ENCODE measurements around the gene DCC.
"Not testable (repeated sequence)": the region's sequence is repeated elsewhere in the genome, so short reads cannot be mapped to it uniquely, and the experiment has no call there.

Gene DCC

DNA sequence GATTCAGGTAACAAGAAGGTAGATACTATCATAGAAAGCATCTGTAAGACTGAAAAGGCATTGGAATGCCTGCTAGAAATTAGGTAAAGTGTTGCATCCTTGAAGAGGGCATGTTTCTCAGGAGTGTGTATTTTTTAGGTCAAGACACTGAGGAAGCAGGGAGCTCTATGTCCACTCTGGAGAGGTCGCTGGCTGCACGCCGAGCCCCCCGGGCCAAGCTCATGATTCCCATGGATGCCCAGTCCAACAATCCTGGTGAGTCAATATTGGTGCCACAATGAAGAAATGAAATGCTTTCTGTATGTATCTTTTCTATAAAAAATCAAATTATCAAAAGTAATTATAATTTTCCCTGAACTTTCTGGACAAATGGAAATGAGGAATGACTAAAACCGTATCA is 1127.8 kb downstream of the DCC start:
- Histone ChIP-seq H3K9me3 (ENCODE audit: control insufficient read depth, low read length) (no peaks in the 10 kb centered on the region), H3K27ac (ENCODE audit: low read depth, low read length, severe bottlenecking) (no peak overlapping the region), H3K4me1 (ENCODE audit: control insufficient read depth, insufficient read depth, low read length, poor library complexity, severe bottlenecking) (no peaks in the 10 kb centered on the region), H3K36me3 (ENCODE audit: control insufficient read depth, insufficient read depth, low read length) (no peaks in the 10 kb centered on the region), H3K4me3 (ENCODE audit: extremely low read depth, insufficient read depth, low read length, poor library complexity, severe bottlenecking) (no peak overlapping the region)
- WGBS, 2 experiments (ENCODE audit: insufficient coverage in 2 of 2) = 100% methylated on average over 3 to 4 of the region's 5 CpGs

DNA sequence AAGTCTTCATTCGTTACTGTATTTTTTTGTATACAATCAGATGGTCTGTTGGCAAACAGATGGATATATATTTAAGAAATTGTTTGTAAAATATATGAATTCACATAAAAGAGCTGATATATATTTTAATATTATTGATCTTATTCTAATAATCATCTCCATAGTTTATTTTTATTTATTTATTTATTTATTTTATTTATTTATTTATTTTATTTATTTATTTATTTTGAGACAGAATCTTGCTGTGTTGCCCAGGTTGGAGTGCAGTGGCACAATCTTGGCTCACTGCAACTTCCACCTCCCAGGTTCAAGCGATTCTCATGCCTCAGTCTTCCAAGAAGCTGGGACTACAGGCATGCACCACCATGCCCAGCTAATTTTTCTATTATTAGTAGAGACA is 1128.2 kb downstream of the DCC start:
- WGBS, 2 experiments (ENCODE audit: insufficient coverage in 2 of 2) = 100% methylated on average over 1 of the region's 2 CpGs; no CpG with 5 or more reads in 1 of the 2 experiments
- H3K4me1 ChIP-seq (ENCODE audit: control insufficient read depth, insufficient read depth, low read length, poor library complexity, severe bottlenecking); H3K27ac ChIP-seq (ENCODE audit: low read depth, low read length, severe bottlenecking); H3K4me3 ChIP-seq (ENCODE audit: extremely low read depth, insufficient read depth, low read length, poor library complexity, severe bottlenecking); H3K9me3 ChIP-seq (ENCODE audit: control insufficient read depth, low read length); H3K36me3 ChIP-seq (ENCODE audit: control insufficient read depth, insufficient read depth, low read length): not testable (repeated sequence)

DNA sequence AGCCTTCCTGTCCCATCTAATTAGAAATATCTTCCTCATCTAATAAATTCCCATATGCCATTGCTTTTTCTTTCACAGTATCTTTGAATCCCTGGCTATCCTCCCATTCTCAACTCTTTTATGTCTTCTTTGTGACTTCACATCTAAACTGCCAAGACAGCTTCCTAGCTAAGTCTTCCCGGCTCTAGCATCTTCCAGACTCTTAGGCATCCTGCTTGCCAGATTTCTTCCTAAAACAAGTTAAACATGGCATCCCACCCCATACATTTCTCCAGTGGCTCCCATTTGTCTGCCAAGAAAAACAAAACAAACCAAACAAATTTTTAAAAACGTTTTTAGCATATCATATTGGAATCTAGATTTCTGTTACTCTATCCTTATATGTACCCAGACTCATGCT is 1132.5 kb downstream of the DCC start:
- no peak overlapping the region for H3K27ac ChIP-seq (ENCODE audit: low read depth, low read length, severe bottlenecking)
- no peaks in the 10 kb centered on the region for H3K9me3 ChIP-seq (ENCODE audit: control insufficient read depth, low read length)
- 61 to 69% methylated on average over 2 of the region's 2 CpGs for WGBS, 2 experiments (ENCODE audit: insufficient coverage in 2 of 2)
- no peak overlapping the region for H3K4me3 ChIP-seq (ENCODE audit: extremely low read depth, insufficient read depth, low read length, poor library complexity, severe bottlenecking)
- H3K36me3 ChIP-seq (ENCODE audit: control insufficient read depth, insufficient read depth, low read length) = no peaks in the 10 kb centered on the region
- H3K4me1 ChIP-seq (ENCODE audit: control insufficient read depth, insufficient read depth, low read length, poor library complexity, severe bottlenecking) = no peaks in the 10 kb centered on the region

- no peaks in the 10 kb centered on the region for H3K36me3 ChIP-seq (ENCODE audit: control insufficient read depth, insufficient read depth, low read length)
- no peaks in the 10 kb centered on the region for H3K9me3 ChIP-seq (ENCODE audit: control insufficient read depth, low read length)
- H3K4me1 ChIP-seq (ENCODE audit: control insufficient read depth, insufficient read depth, low read length, poor library complexity, severe bottlenecking) = no peaks in the 10 kb centered on the region
- H3K27ac ChIP-seq (ENCODE audit: low read depth, low read length, severe bottlenecking) = no peak overlapping the region
- no CpG with 5 or more reads among the region's 3 CpGs for WGBS, 2 experiments (ENCODE audit: insufficient coverage in 2 of 2)
- H3K4me3 ChIP-seq (ENCODE audit: extremely low read depth, insufficient read depth, low read length, poor library complexity, severe bottlenecking) = no peak overlapping the region
Measured at GRCh38 chr18:53478155-53478554, 1138.2 kb downstream of the DCC start.

GRCh38 chr18:53486296-53486695 is 1146.3 kb downstream of the DCC start:
- WGBS, 2 experiments (ENCODE audit: insufficient coverage in 2 of 2) = 79 to 100% methylated on average over 1 to 3 of the region's 3 CpGs
- no peaks in the 10 kb centered on the region for H3K9me3 ChIP-seq (ENCODE audit: control insufficient read depth, low read length)

DNA sequence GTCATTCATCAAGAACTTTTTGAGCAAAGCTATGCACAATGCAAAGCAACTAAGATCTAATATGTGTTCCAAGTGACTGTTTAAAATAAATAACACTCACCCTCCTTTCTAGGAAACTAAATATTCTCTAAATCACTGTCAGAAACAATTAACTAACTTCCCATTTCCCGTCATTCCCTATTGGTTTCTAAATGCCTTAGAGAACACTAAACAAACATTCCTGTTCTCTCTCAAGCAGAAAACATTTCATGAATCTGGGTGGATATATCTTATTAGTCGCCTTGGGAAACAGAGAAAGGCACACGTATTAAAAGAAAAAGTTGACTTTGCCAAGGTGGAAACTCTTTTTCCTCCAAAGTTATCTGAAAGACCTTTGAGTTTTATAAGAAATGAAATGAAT is 1149.3 kb downstream of the DCC start:
- 80% methylated on average over 1 of the region's 3 CpGs; no CpG with 5 or more reads in 1 of the 2 experiments for WGBS, 2 experiments (ENCODE audit: insufficient coverage in 2 of 2)
- no peaks in the 10 kb centered on the region for H3K9me3 ChIP-seq (ENCODE audit: control insufficient read depth, low read length)

More at GRCh38 chr18:53486296-53486695, 1146.3 kb downstream of the DCC start:
- Histone ChIP-seq H3K36me3 (ENCODE audit: control insufficient read depth, insufficient read depth, low read length) (no peaks in the 10 kb centered on the region), H3K27ac (ENCODE audit: low read depth, low read length, severe bottlenecking) (no peak overlapping the region), H3K4me3 (ENCODE audit: extremely low read depth, insufficient read depth, low read length, poor library complexity, severe bottlenecking) (no peak overlapping the region), H3K4me1 (ENCODE audit: control insufficient read depth, insufficient read depth, low read length, poor library complexity, severe bottlenecking) (no peaks in the 10 kb centered on the region)

GRCh38 chr18:53490019-53490418 is 1150.0 kb downstream of the DCC start:
- H3K36me3 ChIP-seq (ENCODE audit: control insufficient read depth, insufficient read depth, low read length) = no peaks in the 10 kb centered on the region

More for the DNA sequence above, 1149.3 kb downstream of the DCC start:
- Histone ChIP-seq H3K27ac (ENCODE audit: low read depth, low read length, severe bottlenecking) (no peak overlapping the region), H3K4me1 (ENCODE audit: control insufficient read depth, insufficient read depth, low read length, poor library complexity, severe bottlenecking) (no peaks in the 10 kb centered on the region), H3K36me3 (ENCODE audit: control insufficient read depth, insufficient read depth, low read length) (no peaks in the 10 kb centered on the region), H3K4me3 (ENCODE audit: extremely low read depth, insufficient read depth, low read length, poor library complexity, severe bottlenecking) (no peak overlapping the region)

DNA sequence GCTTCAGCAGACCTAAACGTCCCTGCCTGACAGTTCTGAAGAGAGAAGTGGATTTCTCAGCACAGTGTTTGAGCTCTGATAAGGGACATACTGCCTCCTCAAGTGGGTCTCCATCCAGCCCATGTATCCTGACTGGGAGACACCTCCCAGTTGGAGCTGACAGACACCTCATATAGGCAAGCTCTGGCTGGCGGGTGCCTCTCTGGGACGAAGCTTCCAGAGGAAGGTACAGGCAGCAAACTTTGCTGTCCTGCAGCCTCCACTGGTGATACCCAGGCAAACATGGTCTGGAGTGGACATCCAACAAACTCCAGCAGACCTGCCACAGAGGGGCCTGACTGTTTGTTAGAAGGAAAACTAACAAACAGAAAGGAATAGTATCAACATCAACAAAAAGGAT is 1156.0 kb downstream of the DCC start:
- Histone ChIP-seq H3K4me3 (ENCODE audit: extremely low read depth, insufficient read depth, low read length, poor library complexity, severe bottlenecking) (no peak overlapping the region), H3K27ac (ENCODE audit: low read depth, low read length, severe bottlenecking) (no peak overlapping the region), H3K9me3 (ENCODE audit: control insufficient read depth, low read length) (no peaks in the 10 kb centered on the region), H3K36me3 (ENCODE audit: control insufficient read depth, insufficient read depth, low read length) (no peaks in the 10 kb centered on the region), H3K4me1 (ENCODE audit: control insufficient read depth, insufficient read depth, low read length, poor library complexity, severe bottlenecking) (no peaks in the 10 kb centered on the region)
- 72 to 86% methylated on average over 3 of the region's 3 CpGs for WGBS, 2 experiments (ENCODE audit: insufficient coverage in 2 of 2)

More at GRCh38 chr18:53490019-53490418, 1150.0 kb downstream of the DCC start:
- WGBS, 2 experiments (ENCODE audit: insufficient coverage in 2 of 2) = 100% methylated on average over 1 to 2 of the region's 2 CpGs
- Histone ChIP-seq H3K4me1 (ENCODE audit: control insufficient read depth, insufficient read depth, low read length, poor library complexity, severe bottlenecking) (no peaks in the 10 kb centered on the region), H3K27ac (ENCODE audit: low read depth, low read length, severe bottlenecking) (no peak overlapping the region), H3K4me3 (ENCODE audit: extremely low read depth, insufficient read depth, low read length, poor library complexity, severe bottlenecking) (no peak overlapping the region), H3K9me3 (ENCODE audit: control insufficient read depth, low read length) (no peaks in the 10 kb centered on the region)

DNA sequence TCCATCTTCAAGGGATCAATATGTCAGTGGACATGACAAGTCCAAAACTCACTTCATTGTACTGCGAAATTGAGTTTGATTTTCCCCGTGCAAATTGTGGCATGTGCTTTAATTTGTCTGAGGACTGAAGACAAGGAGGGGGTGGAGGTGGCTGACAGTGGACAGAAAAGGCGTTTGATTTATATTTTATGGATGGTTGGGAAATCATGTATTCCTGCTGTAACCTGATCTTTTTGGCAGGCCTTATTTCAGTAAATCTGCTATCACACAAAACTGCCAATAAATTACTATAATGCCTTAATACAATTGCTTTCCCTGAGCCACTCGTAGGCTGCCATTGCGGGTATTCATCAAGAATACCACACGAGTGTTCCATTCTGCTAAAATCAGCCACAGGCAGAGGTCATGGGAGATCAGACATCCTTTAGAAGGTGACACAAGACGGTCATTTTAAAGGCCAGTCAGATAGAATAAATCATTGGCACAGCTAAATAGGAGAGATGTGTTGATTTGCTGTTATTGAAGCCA is 1164.0 kb downstream of the DCC start:
- H3K36me3 ChIP-seq (ENCODE audit: control insufficient read depth, insufficient read depth, low read length) = no peaks in the 10 kb centered on the region
- WGBS, 2 experiments (ENCODE audit: insufficient coverage in 2 of 2) = 85 to 100% methylated on average over 3 to 6 of the region's 7 CpGs

GRCh38 chr18:53508529-53508928 is 1168.5 kb downstream of the DCC start:
- Histone ChIP-seq H3K9me3 (ENCODE audit: control insufficient read depth, low read length) (no peaks in the 10 kb centered on the region), H3K36me3 (ENCODE audit: control insufficient read depth, insufficient read depth, low read length) (no peaks in the 10 kb centered on the region), H3K4me1 (ENCODE audit: control insufficient read depth, insufficient read depth, low read length, poor library complexity, severe bottlenecking) (no peaks in the 10 kb centered on the region), H3K27ac (ENCODE audit: low read depth, low read length, severe bottlenecking) (no peak overlapping the region), H3K4me3 (ENCODE audit: extremely low read depth, insufficient read depth, low read length, poor library complexity, severe bottlenecking) (no peak overlapping the region)
- 82 to 88% methylated on average over 2 to 3 of the region's 3 CpGs for WGBS, 2 experiments (ENCODE audit: insufficient coverage in 2 of 2)

More for the DNA sequence above, 1164.0 kb downstream of the DCC start:
- no peaks in the 10 kb centered on the region for H3K4me1 ChIP-seq (ENCODE audit: control insufficient read depth, insufficient read depth, low read length, poor library complexity, severe bottlenecking)
- H3K27ac ChIP-seq (ENCODE audit: low read depth, low read length, severe bottlenecking) = no peak overlapping the region
- no peaks in the 10 kb centered on the region for H3K9me3 ChIP-seq (ENCODE audit: control insufficient read depth, low read length)
- no peak overlapping the region for H3K4me3 ChIP-seq (ENCODE audit: extremely low read depth, insufficient read depth, low read length, poor library complexity, severe bottlenecking)

DNA sequence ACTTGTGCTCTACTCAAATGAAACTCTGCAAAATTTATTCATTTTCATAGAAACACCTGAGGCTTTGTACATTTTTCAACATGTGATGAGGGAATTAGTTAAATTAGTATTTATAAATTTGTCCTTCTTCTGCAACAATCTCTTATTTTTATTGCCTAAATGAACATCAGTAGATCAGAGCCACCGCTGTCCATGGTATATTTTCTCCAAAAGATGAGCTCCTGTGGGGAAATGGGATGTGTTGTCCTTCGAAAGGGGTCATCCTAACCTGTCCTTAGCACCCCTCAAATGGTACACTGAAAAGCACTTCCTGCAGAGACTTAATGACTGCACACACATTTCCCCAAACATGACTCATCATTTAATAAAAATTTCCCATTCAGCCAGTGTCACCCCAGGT is 1169.9 kb downstream of the DCC start:
- Histone ChIP-seq H3K4me3 (ENCODE audit: extremely low read depth, insufficient read depth, low read length, poor library complexity, severe bottlenecking) (no peak overlapping the region), H3K27ac (ENCODE audit: low read depth, low read length, severe bottlenecking) (no peak overlapping the region), H3K4me1 (ENCODE audit: control insufficient read depth, insufficient read depth, low read length, poor library complexity, severe bottlenecking) (no peaks in the 10 kb centered on the region), H3K9me3 (ENCODE audit: control insufficient read depth, low read length) (no peaks in the 10 kb centered on the region), H3K36me3 (ENCODE audit: control insufficient read depth, insufficient read depth, low read length) (no peaks in the 10 kb centered on the region)
- WGBS, 2 experiments (ENCODE audit: insufficient coverage in 2 of 2) = 100% methylated on average over 1 of the region's 2 CpGs; no CpG with 5 or more reads in 1 of the 2 experiments
